HepG2 (cell line): ENCODE results near the gene CBLB. TPM values are rescaled to one million over a fixed set of nuclear protein-coding genes. Genes with fewer than 3 reads are reported as not detected.

ENCODE experiments used
- ATF1 ChIP-seq: IDR thresholded peaks from 2 replicates; pipeline ENCODE4 v1.6.1; 2016; ENCODE audit warnings: mild to moderate bottlenecking, control low read depth
- BORCS8-MEF2B ChIP-seq: sonication (generic); formaldehyde crosslinking; IDR thresholded peaks from 2 replicates; pipeline ENCODE4 v1.8.0; 2022; ENCODE audit warnings: mild to moderate bottlenecking, missing genetic modification reagents
- CC2D1A ChIP-seq: sonication (generic); formaldehyde crosslinking; IDR thresholded peaks from 2 replicates; pipeline ENCODE4 v1.8.1; 2023; ENCODE audit warnings: mild to moderate bottlenecking, missing genetic modification reagents
- CENPX ChIP-seq: sonication (generic); formaldehyde crosslinking; IDR thresholded peaks from 2 replicates; pipeline ENCODE4 v1.9.0; 2021; ENCODE audit warnings: mild to moderate bottlenecking, missing genetic modification reagents, moderate library complexity
- HDAC2 ChIP-seq: sonication (generic); formaldehyde crosslinking; IDR thresholded peaks from 2 replicates; pipeline ENCODE4 v1.4.0; 2020; ENCODE audit warnings: missing genetic modification reagents
- KDM2A ChIP-seq: sonication (generic); formaldehyde crosslinking; IDR thresholded peaks from 2 replicates; pipeline ENCODE4 v1.4.0; 2020; ENCODE audit warnings: low read depth, missing genetic modification reagents, borderline replicate concordance
- MAFF ChIP-seq: IDR thresholded peaks from 2 replicates; pipeline ENCODE4 v1.6.1; 2011; ENCODE audit warnings: low read depth, low read length, improper control_type of control experiment
- MZF1 ChIP-seq: sonication (generic); formaldehyde crosslinking; IDR thresholded peaks from 2 replicates; pipeline ENCODE4 v1.8.1; 2023; ENCODE audit warnings: mild to moderate bottlenecking, missing genetic modification reagents, borderline replicate concordance
- NFYB ChIP-seq: sonication (generic); formaldehyde crosslinking; IDR thresholded peaks from 2 replicates; pipeline ENCODE4 v1.4.0; 2020; ENCODE audit warnings: missing genetic modification reagents
- NR2C2 ChIP-seq: sonication (generic); formaldehyde crosslinking; IDR thresholded peaks from 2 replicates; pipeline ENCODE4 v1.4.0; 2020; ENCODE audit warnings: missing genetic modification reagents, mild to moderate bottlenecking, moderate library complexity, borderline replicate concordance
- ONECUT2 ChIP-seq: sonication (generic); formaldehyde crosslinking; IDR thresholded peaks from 2 replicates; pipeline ENCODE4 v1.4.0; 2020; ENCODE audit warnings: missing genetic modification reagents
- RFX1 ChIP-seq: fragments of 450-650 bp; IDR thresholded peaks from 2 replicates; pipeline ENCODE4 v1.6.1; 2017
- RFXANK ChIP-seq: IDR thresholded peaks from 2 replicates; pipeline ENCODE4 v1.6.1; 2016
- SYNCRIP ChIP-seq: fragments of 200-400 bp; formaldehyde crosslinking; IDR thresholded peaks from 2 replicates; pipeline ENCODE4 v1.6.1; 2018; ENCODE audit warnings: mild to moderate bottlenecking, low read depth, low read length; ENCODE audit not compliant: insufficient read depth
- TAF15 ChIP-seq: fragments of 200-400 bp; formaldehyde crosslinking; IDR thresholded peaks from one replicate; pipeline ENCODE4 v1.6.1; 2018; ENCODE audit warnings: mild to moderate bottlenecking, low read depth, low read length; ENCODE audit not compliant: poor library complexity, severe bottlenecking
- ZBTB7B ChIP-seq: sonication (generic); formaldehyde crosslinking; IDR thresholded peaks from 2 replicates; pipeline ENCODE4 v1.4.0; 2020; ENCODE audit warnings: missing genetic modification reagents
- ZNF230 ChIP-seq: sonication (generic); formaldehyde crosslinking; IDR thresholded peaks from 2 replicates; pipeline ENCODE4 v1.4.0; 2020; ENCODE audit warnings: mild to moderate bottlenecking, missing genetic modification reagents
- ZNF274 ChIP-seq: sonication (generic); formaldehyde crosslinking; IDR thresholded peaks from 2 replicates; pipeline ENCODE4 v1.5.1; 2020; ENCODE audit warnings: mild to moderate bottlenecking, missing genetic modification reagents
- polyA plus RNA-seq, 8 experiments: library from polyadenylated mRNA; depleted of rRNA in 3 of 8; stranded (reverse) in 7 of 8; unstranded in 1 of 8; fragments of >200 nt; fragmentation: Illumina TruSeq in 4 of 8; extraction: Trizol in 4 of 8; gene quantifications; 2 replicates each; pipeline versions ENCODE4 v1.2.1 to v1.2.3, GENCODE V29; 2011 to 2016; ENCODE audit warnings: low read depth in 4 of 8, missing spikeins in 1 of 8, mixed read lengths in 1 of 8; ENCODE audit not compliant: insufficient read depth in 1 of 8
- total RNA-seq, 5 experiments: library from RNA; depleted of rRNA; stranded (reverse); fragments of >200 nt; fragmentation: Illumina TruSeq; extraction: Trizol; gene quantifications; 2 replicates each; pipeline ENCODE4 v1.2.3, GENCODE V29; 2016; ENCODE audit warnings: low read depth in 1 of 5
- TF ChIP-seq, protein P1 (sequence below): sonication (generic); formaldehyde crosslinking; conservative IDR thresholded peaks from 2 replicates; pipeline ENCODE4 v1.8.0; 2022; ENCODE audit warnings: missing genetic modification reagents
- TF ChIP-seq, protein P2 (sequence below): sonication (generic); formaldehyde crosslinking; IDR thresholded peaks from 2 replicates; pipeline ENCODE4 v1.5.0; 2020; ENCODE audit warnings: missing genetic modification reagents
- TF ChIP-seq, protein P3 (sequence below): sonication (generic); formaldehyde crosslinking; IDR thresholded peaks from 2 replicates; pipeline ENCODE4 v1.8.1; 2022; ENCODE audit warnings: mild to moderate bottlenecking, missing genetic modification reagents
- TF ChIP-seq, protein P4 (sequence below): sonication (generic); formaldehyde crosslinking; IDR thresholded peaks from 2 replicates; pipeline ENCODE4 v1.9.0; 2021; ENCODE audit warnings: missing genetic modification reagents, borderline replicate concordance

CBLB gene
- total and polyA plus RNA-seq, 2 of the 13 experiments (the other 11 are each of a cell fraction or from before 2014, with no cell fraction given): 9.8 to 16.4 TPM

DNA sequence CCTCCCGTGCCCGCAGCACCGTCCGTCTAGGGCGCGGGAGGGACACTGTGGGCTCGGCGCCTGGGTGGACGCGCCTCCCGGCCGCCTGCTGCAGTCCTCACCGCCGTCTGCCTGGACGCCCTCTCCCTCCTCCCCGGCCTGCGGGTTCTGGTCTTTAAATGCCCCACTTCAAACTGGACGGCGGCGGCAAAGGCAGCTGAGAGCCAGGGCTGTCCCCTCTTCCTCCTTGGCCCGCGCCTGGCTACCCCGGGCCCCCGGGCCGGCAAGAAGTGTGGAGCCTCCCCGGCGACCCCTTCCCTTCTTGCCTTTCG lies 426 bp downstream of the CBLB start (continued):
- TF ChIP-seq CENPX (CRISPR knock-in tag) (no peak), ZNF230 (CRISPR knock-in tag) (no peak), NR2C2 (CRISPR knock-in tag) (no peak; the same call in 1 of the 2 replicates), RFXANK (CRISPR knock-in tag) (no peak), ATF1 (no peak), CC2D1A (CRISPR knock-in tag) (no peak), MZF1 (no peak), ONECUT2 (CRISPR knock-in tag) (no peak), TAF15 (no peak), SYNCRIP (no peak), HDAC2 (CRISPR knock-in tag) (no peak), BORCS8-MEF2B (no peak), MAFF (no peak), RFX1 (no peak), KDM2A (CRISPR knock-in tag) (peak; percentile 7; the same call in 1 of the 2 replicates), ZBTB7B (CRISPR knock-in tag) (no peak), ZNF274 (CRISPR knock-in tag) (no peak), NFYB (CRISPR knock-in tag) (no peak)
- TF ChIP-seq, protein P1, sequence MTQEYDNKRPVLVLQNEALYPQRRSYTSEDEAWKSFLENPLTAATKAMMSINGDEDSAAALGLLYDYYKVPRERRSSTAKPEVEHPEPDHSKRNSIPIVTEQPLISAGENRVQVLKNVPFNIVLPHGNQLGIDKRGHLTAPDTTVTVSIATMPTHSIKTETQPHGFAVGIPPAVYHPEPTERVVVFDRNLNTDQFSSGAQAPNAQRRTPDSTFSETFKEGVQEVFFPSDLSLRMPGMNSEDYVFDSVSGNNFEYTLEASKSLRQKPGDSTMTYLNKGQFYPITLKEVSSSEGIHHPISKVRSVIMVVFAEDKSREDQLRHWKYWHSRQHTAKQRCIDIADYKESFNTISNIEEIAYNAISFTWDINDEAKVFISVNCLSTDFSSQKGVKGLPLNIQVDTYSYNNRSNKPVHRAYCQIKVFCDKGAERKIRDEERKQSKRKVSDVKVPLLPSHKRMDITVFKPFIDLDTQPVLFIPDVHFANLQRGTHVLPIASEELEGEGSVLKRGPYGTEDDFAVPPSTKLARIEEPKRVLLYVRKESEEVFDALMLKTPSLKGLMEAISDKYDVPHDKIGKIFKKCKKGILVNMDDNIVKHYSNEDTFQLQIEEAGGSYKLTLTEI (CRISPR knock-in tag): no peak
- TF ChIP-seq, protein P2, sequence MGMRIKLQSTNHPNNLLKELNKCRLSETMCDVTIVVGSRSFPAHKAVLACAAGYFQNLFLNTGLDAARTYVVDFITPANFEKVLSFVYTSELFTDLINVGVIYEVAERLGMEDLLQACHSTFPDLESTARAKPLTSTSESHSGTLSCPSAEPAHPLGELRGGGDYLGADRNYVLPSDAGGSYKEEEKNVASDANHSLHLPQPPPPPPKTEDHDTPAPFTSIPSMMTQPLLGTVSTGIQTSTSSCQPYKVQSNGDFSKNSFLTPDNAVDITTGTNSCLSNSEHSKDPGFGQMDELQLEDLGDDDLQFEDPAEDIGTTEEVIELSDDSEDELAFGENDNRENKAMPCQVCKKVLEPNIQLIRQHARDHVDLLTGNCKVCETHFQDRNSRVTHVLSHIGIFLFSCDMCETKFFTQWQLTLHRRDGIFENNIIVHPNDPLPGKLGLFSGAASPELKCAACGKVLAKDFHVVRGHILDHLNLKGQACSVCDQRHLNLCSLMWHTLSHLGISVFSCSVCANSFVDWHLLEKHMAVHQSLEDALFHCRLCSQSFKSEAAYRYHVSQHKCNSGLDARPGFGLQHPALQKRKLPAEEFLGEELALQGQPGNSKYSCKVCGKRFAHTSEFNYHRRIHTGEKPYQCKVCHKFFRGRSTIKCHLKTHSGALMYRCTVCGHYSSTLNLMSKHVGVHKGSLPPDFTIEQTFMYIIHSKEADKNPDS (CRISPR knock-in tag): 0 out of 2 replicates have a peak, but pooled peaks have one; percentile 64
- TF ChIP-seq, protein P3, sequence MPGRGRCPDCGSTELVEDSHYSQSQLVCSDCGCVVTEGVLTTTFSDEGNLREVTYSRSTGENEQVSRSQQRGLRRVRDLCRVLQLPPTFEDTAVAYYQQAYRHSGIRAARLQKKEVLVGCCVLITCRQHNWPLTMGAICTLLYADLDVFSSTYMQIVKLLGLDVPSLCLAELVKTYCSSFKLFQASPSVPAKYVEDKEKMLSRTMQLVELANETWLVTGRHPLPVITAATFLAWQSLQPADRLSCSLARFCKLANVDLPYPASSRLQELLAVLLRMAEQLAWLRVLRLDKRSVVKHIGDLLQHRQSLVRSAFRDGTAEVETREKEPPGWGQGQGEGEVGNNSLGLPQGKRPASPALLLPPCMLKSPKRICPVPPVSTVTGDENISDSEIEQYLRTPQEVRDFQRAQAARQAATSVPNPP (CRISPR knock-in tag): no peak
- TF ChIP-seq, protein P4, sequence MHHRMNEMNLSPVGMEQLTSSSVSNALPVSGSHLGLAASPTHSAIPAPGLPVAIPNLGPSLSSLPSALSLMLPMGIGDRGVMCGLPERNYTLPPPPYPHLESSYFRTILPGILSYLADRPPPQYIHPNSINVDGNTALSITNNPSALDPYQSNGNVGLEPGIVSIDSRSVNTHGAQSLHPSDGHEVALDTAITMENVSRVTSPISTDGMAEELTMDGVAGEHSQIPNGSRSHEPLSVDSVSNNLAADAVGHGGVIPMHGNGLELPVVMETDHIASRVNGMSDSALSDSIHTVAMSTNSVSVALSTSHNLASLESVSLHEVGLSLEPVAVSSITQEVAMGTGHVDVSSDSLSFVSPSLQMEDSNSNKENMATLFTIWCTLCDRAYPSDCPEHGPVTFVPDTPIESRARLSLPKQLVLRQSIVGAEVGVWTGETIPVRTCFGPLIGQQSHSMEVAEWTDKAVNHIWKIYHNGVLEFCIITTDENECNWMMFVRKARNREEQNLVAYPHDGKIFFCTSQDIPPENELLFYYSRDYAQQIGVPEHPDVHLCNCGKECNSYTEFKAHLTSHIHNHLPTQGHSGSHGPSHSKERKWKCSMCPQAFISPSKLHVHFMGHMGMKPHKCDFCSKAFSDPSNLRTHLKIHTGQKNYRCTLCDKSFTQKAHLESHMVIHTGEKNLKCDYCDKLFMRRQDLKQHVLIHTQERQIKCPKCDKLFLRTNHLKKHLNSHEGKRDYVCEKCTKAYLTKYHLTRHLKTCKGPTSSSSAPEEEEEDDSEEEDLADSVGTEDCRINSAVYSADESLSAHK (CRISPR knock-in tag): no peak
